Stomach (tissue), 9 donors: Measurements from ENCODE around the gene GNPNAT1. TPM values are rescaled to one million over a fixed set of nuclear protein-coding genes. Genes with fewer than 3 reads are reported as not detected.

ENCODE experiments used
- DNase-seq, 2 donors: peaks; one replicate each; pipeline versions ENCODE4 v3.0.0 to v3.0.0-alpha.2; 2013 to 2019
- H3K27ac ChIP-seq, 5 donors: fragments of 200-600 bp in 4 of 5; sonication (generic) in 4 of 5; one replicate each; pipeline ENCODE4 v1.5.1; 2013 to 2019; ENCODE audit warnings: mild to moderate bottlenecking in 1 of 5, moderate library complexity in 1 of 5
- H3K27me3 ChIP-seq, 3 donors: fragments of 200-600 bp; sonication (generic); one replicate each; pipeline ENCODE4 v1.5.1; 2017 to 2019; ENCODE audit warnings: mixed run types in 1 of 3
- H3K36me3 ChIP-seq, 4 donors: fragments of 200-600 bp; sonication (generic); 1 replicate in 3 of 4; 2 replicates in 1 of 4; pipeline ENCODE4 v1.5.1; 2016 to 2019
- H3K4me1 ChIP-seq, 4 donors: fragments of 200-600 bp; sonication (generic); one replicate each; pipeline ENCODE4 v1.5.1; 2016 to 2019
- H3K4me3 ChIP-seq, 4 donors: fragments of 200-600 bp; sonication (generic) in 3 of 4; one replicate each; pipeline ENCODE4 v1.5.1; 2016 to 2019; ENCODE audit warnings: mild to moderate bottlenecking in 1 of 4
- H3K9me3 ChIP-seq, 4 donors: fragments of 200-600 bp; sonication (generic); one replicate each; pipeline ENCODE4 v1.5.1; 2016 to 2019
- CTCF ChIP-seq, 7 experiments: fragments of 450-650 bp in 4 of 7; fragments of 200-600 bp in 3 of 7; sonication (generic) in 3 of 7; IDR thresholded peaks; one replicate each; pipeline ENCODE4 v1.5.1; 2016 to 2019; ENCODE audit warnings: antibody characterized with exemption in 7 of 7, control low read depth in 2 of 7, mild to moderate bottlenecking in 1 of 7
- EP300 ChIP-seq: sonication (generic); formaldehyde crosslinking; IDR thresholded peaks from one replicate; pipeline ENCODE4 v1.6.1; 2017; ENCODE audit warnings: antibody characterized with exemption
- POLR2A ChIP-seq, 4 donors: fragments of 450-650 bp; IDR thresholded peaks; one replicate each; pipeline ENCODE4 v1.6.1; 2016; ENCODE audit warnings: antibody characterized with exemption in 4 of 4, control low read depth in 2 of 4, mild to moderate bottlenecking in 1 of 4, moderate library complexity in 1 of 4
- POLR2AphosphoS5 ChIP-seq, 3 donors: sonication (generic); formaldehyde crosslinking; IDR thresholded peaks; one replicate each; pipeline ENCODE4 v1.6.1; 2016; ENCODE audit warnings: antibody characterized with exemption in 3 of 3
- WGBS, 5 donors: extraction: QIAGEN DNeasy Blood & Tissue Kit in 3 of 5; methylation state at CpG; one replicate each; pipeline versions ENCODE4 v1.1.5 to v1.1.7; 2013 to 2018; 5-methylcytosine and 5-hydroxymethylcytosine counted together
- intact Hi-C: fragments of 100-400 bp; cut with DNase I; formaldehyde crosslinking; loops from one replicate; pipeline ENCODE4 v1.15.1; 2023; ENCODE audit warnings: low total_unique reads
- polyA plus RNA-seq, 3 donors: library from polyadenylated mRNA; stranded (reverse); fragments of 200-250 nt; gene quantifications; one replicate each; pipeline ENCODE4 v1.2.3, GENCODE V29; 2013
- total RNA-seq, 5 donors: library from RNA; depleted of rRNA; stranded (reverse); fragments of >200 nt; gene quantifications; one replicate each; pipeline versions ENCODE4 v1.1.0 to v1.2.3, GENCODE V29; 2014 to 2016
- donor health status: healthy with polysubstance abuse.
- donor health status: Bipolar disorder and iron deficiency.
- donor health status: healthy.

Gene GNPNAT1
- total and polyA plus RNA-seq, 8 donors: 7.6 to 76.8 (median 25.0) TPM

- TF ChIP-seq POLR2AphosphoS5 (IDR thresholded peaks at IDR 0.05) (no peak), EP300 (no peak), POLR2A (IDR thresholded peaks at IDR 0.05) (no peak), CTCF (IDR thresholded peaks at IDR 0.05) (no peak)
- Histone ChIP-seq H3K36me3 (no peaks in the 10 kb centered on the region), H3K27me3 (no peaks in the 10 kb centered on the region), H3K4me1 (no peaks in the 10 kb centered on the region), H3K4me3 (no peak overlapping the region), H3K27ac (no peak overlapping the region), H3K9me3 (no peaks in the 10 kb centered on the region)
- DNase-seq: no peak
- intact Hi-C loops: loop anchor here (5.0 kb wide), 1 partner anchor 133 kb away; no protein-coding TSS in a partner anchor
- WGBS, 5 donors: 77 to 95% (median 82%) methylated on average over 7 of the region's 7 CpGs
These were observed 38.2 kb upstream of the GNPNAT1 start for GRCh38 chr14:52829527-52830185.

- intact Hi-C loops: loop anchor here (5.0 kb wide), 1 partner anchor 135 kb away; no protein-coding TSS in a partner anchor
- no peak overlapping the region for H3K4me3 ChIP-seq
These were observed 36.0 kb upstream of the GNPNAT1 start for GRCh38 chr14:52827426-52827825.

GRCh38 chr14:52825085-52825484, 33.7 kb upstream of the GNPNAT1 start:
- DNase-seq: no peak
- H3K27me3 ChIP-seq: no peaks in the 10 kb centered on the region
- intact Hi-C loops: loop anchor here (5.0 kb wide), 1 partner anchor 137 kb away; no protein-coding TSS in a partner anchor
- H3K4me3 ChIP-seq: no peak overlapping the region
- no peak overlapping the region for H3K27ac ChIP-seq
- no peaks in the 10 kb centered on the region for H3K9me3 ChIP-seq
- 44 to 70% (median 66%) methylated on average over 4 of the region's 4 CpGs for WGBS, 5 donors
- H3K36me3 ChIP-seq: no peaks in the 10 kb centered on the region
- TF ChIP-seq EP300 (no peak), POLR2A (IDR thresholded peaks at IDR 0.05) (no peak)
- peaks cover 0 to 4% (median 0%) of the 10 kb centered on the region in 4 donors for H3K4me1 ChIP-seq

More at GRCh38 chr14:52827426-52827825, 36.0 kb upstream of the GNPNAT1 start:
- no peaks in the 10 kb centered on the region for H3K36me3 ChIP-seq
- no peak overlapping the region for H3K27ac ChIP-seq
- TF ChIP-seq POLR2A (IDR thresholded peaks at IDR 0.05) (no peak), CTCF (IDR thresholded peaks at IDR 0.05) (no peak), POLR2AphosphoS5 (IDR thresholded peaks at IDR 0.05) (no peak), EP300 (no peak)
- peaks cover 0 to 4% (median 0%) of the 10 kb centered on the region in 4 donors for H3K4me1 ChIP-seq
- DNase-seq: no peak
- H3K27me3 ChIP-seq: no peaks in the 10 kb centered on the region
- no peaks in the 10 kb centered on the region for H3K9me3 ChIP-seq

GRCh38 chr14:52824462-52824861, 33.1 kb upstream of the GNPNAT1 start:
- TF ChIP-seq POLR2AphosphoS5 (IDR thresholded peaks at IDR 0.05) (no peak), EP300 (no peak), POLR2A (IDR thresholded peaks at IDR 0.05) (no peak), CTCF (IDR thresholded peaks at IDR 0.05) (no peak)
- intact Hi-C loops: no loop called here

GRCh38 chr14:52821805-52822250, 30.4 kb upstream of the GNPNAT1 start:
- WGBS, 5 donors: 39 to 61% (median 48%) methylated on average over 7 of the region's 7 CpGs
- H3K4me3 ChIP-seq: no peak overlapping the region
- H3K4me1 ChIP-seq: peaks cover 0 to 4% (median 0%) of the 10 kb centered on the region in 4 donors
- H3K27ac ChIP-seq: no peak overlapping the region
- H3K27me3 ChIP-seq: no peaks in the 10 kb centered on the region
- TF ChIP-seq EP300: no peak
- no peak for TF ChIP-seq POLR2A (IDR thresholded peaks at IDR 0.05)
- no peak for TF ChIP-seq POLR2AphosphoS5 (IDR thresholded peaks at IDR 0.05)
- TF ChIP-seq CTCF (IDR thresholded peaks at IDR 0.05): no peak
- H3K9me3 ChIP-seq: no peaks in the 10 kb centered on the region
- intact Hi-C loops: no loop called here
- no peaks in the 10 kb centered on the region for H3K36me3 ChIP-seq
- DNase-seq: no peak

More at GRCh38 chr14:52824462-52824861, 33.1 kb upstream of the GNPNAT1 start:
- 35 to 55% (median 38%) methylated on average over 4 of the region's 4 CpGs for WGBS, 5 donors
- Histone ChIP-seq H3K4me3 (no peak overlapping the region), H3K4me1 (peaks cover 0 to 4% (median 0%) of the 10 kb centered on the region in 4 donors), H3K27me3 (no peaks in the 10 kb centered on the region), H3K36me3 (no peaks in the 10 kb centered on the region), H3K9me3 (no peaks in the 10 kb centered on the region), H3K27ac (no peak overlapping the region)
- no peak for DNase-seq
